NCI-H1105 treated with DMSO at 0.1 percent for 48 hours (cell line): Measurements from ENCODE around the gene UMOD.

Experiments used
- DNase-seq: peaks from one replicate; lab custom pipeline; 2025; lab: John Stamatoyannopoulos, UW

Gene UMOD

DNA sequence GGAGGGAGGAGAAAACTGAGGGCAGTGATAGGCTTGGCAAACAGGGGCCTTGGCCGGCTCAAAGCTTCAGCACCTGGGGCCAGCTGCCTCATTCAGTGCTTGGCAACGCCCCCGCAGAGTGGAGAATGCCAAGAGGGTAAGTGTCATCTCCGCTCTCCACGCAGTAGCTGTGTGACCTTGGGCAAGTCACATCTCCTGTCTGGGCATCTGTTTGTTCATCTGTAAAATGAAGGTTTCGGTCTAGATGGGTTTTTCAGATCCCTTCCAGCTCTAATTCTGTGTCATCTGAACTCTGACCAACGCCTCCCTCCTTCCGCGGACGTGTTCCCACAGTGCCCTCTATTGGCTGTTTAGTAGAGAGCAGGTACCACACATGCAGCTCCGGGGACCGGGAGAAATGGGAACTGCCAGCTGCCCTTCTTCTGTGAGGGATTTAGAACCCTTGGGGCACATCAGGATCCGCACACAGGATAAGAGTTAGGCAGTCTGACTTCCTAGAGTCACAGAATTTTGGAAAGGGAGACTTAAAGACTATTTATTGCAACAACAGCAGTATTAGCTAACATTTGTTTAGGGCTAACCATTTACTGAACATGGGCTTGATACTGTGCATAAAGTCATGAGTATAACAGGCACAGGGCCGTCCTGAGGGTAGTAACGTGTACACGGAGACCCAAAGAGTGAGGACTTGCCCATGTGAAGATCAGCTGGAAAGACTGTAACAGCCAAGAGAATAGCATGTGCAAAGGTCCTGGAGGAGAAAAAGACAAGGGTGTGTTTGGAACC, 52.0 kb downstream of the UMOD start:
- peak; percentile 17 for DNase-seq

GRCh38 chr16:20298452-20298851, 54.1 kb downstream of the UMOD start:
- DNase-seq, result no peak

- DNase-seq, result peak; percentile 55
These were observed 61.0 kb downstream of the UMOD start for GRCh38 chr16:20291208-20292206.

DNA sequence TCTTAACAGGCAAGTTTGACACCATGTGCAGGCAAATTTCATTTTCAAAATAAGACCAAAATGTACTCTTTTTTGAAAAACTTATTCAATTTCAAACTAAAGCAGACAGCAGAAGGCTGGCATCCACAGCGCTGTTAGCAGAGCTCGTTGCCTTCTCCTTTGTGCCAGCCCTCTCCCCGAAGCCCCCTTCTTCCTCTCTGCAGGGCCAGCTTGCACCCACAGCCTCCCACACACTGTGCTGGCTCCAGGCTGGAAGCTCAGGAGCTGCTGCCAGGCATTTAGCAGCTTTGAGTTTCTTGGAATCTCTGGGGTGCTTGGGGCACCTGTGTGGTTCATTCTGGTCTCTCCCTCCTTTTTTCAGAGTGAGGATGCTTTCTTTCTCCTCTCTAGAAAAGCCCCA, 62.9 kb downstream of the UMOD start:
- DNase-seq, result no peak

- no peak for DNase-seq
These were observed 66.5 kb downstream of the UMOD start for GRCh38 chr16:20285993-20286499.
